ENCODE results near the gene FDXACB1. TPM values are rescaled to one million over a fixed set of nuclear protein-coding genes. Genes with fewer than 3 reads are reported as not detected.

Gene FDXACB1
- total RNA-seq, 2 donors from 2014 or later: 4.9 to 5.1 TPM

DNA sequence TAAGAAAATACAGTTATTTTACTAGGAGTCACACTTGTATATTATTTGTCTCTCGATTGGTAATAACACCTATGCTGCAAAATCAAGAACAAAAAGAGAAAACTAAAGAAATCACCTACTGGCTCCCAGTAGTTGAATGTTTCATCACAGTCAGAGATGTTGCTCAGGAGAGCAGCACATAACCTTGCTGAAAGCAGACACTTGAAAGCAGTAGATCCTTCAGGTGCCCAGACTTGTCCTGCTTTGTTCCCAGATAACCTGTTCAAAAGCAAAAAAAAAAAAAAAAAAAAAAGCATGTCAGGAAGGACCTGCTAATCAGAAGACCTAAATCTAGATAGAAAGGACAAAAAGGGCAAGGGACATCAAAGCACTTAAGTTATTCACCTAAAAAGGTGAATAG lies 8.9 kb downstream of the FDXACB1 start:
- DNase-seq (ENCODE audit: low spot score in 2 of 2) (no peak), ATAC-seq (no peak)
- Mint-ChIP-seq H3K27ac (peak overlapping the region in 1 of 2 donors; percentile 93), H3K9me3 (no peaks in the 10 kb centered on the region), H3K36me3 (peaks cover 10 to 34% of the 10 kb centered on the region in 2 donors)

- Mint-ChIP-seq H3K9me3 (no peaks in the 10 kb centered on the region), H3K27ac (no peak overlapping the region), H3K36me3 (peaks cover 6 to 18% of the 10 kb centered on the region in 2 donors)
- DNase-seq (ENCODE audit: low spot score in 2 of 2) (no peak), ATAC-seq (no peak)
Measured at GRCh38 chr11:111860257-111860656, 18.7 kb downstream of the FDXACB1 start.

DNA sequence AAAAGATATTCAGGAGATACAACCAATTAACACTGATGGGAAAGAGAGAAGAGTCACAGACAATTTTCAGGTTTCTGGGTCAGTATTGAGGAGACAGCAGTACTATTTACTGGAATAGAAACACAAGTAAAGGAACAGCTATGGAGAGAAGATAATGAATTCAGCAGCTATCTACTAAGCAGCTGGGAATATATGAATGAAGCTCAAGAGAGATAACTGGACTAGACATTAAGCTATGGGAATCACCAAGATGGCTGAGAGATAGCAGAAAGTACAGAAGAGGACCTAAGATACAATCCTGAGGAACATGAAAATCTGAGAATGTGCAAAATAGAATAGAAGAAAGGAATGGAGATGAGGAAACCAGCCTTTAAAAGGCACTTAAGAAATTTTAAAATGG lies 23.5 kb downstream of the FDXACB1 start:
- DNase-seq (ENCODE audit: low spot score in 2 of 2): no peak
- ATAC-seq: no peak
- no peaks in the 10 kb centered on the region for H3K9me3 Mint-ChIP-seq
- H3K27ac Mint-ChIP-seq: peak overlapping the region in 1 of 2 donors; percentile 27
- peaks cover 14% of the 10 kb centered on the region in 2 donors for H3K36me3 Mint-ChIP-seq

GRCh38 chr11:111852103-111852502 lies 26.9 kb downstream of the FDXACB1 start:
- Mint-ChIP-seq H3K9me3 (no peaks in the 10 kb centered on the region), H3K36me3 (peaks cover 9% of the 10 kb centered on the region in 2 donors), H3K27ac (no peak overlapping the region)
- no peak for ATAC-seq
- no peak for DNase-seq (ENCODE audit: low spot score in 2 of 2)

DNA sequence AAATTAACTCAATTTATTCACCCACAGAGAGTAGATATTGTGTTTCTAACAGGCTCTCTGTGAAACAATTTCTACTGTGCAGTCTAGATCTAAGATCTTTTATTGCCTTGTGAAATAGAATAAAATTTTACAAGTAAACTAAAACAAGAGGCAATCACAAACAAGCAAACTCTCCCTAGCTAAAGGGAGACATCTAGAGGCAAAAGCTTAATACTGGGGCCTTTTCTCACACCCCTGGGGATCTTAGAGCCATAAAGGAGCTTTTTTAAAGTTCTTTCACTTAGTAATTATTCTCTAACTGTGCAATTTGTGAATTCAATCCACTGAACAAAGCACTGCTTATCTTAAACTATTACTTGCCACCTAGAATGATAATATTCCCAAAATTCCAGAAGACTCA lies 27.3 kb downstream of the FDXACB1 start:
- peaks cover 9% of the 10 kb centered on the region in 2 donors for H3K36me3 Mint-ChIP-seq

GRCh38 chr11:111851067-111851466 lies 27.9 kb downstream of the FDXACB1 start:
- Mint-ChIP-seq H3K27ac (no peak overlapping the region), H3K9me3 (no peaks in the 10 kb centered on the region), H3K36me3 (peaks cover 9% of the 10 kb centered on the region in 2 donors)
- ATAC-seq (no peak), DNase-seq (ENCODE audit: low spot score in 2 of 2) (no peak)

More for the DNA sequence above, 27.3 kb downstream of the FDXACB1 start:
- ATAC-seq: no peak
- no peak for DNase-seq (ENCODE audit: low spot score in 2 of 2)
- Mint-ChIP-seq H3K27ac (no peak overlapping the region), H3K9me3 (no peaks in the 10 kb centered on the region)

GRCh38 chr11:111849631-111850030 lies 29.3 kb downstream of the FDXACB1 start:
- Mint-ChIP-seq H3K9me3 (no peaks in the 10 kb centered on the region), H3K36me3 (peaks cover 2 to 9% of the 10 kb centered on the region in 2 donors), H3K27ac (no peak overlapping the region)
- DNase-seq (ENCODE audit: low spot score in 2 of 2): no peak
- no peak for ATAC-seq

DNA sequence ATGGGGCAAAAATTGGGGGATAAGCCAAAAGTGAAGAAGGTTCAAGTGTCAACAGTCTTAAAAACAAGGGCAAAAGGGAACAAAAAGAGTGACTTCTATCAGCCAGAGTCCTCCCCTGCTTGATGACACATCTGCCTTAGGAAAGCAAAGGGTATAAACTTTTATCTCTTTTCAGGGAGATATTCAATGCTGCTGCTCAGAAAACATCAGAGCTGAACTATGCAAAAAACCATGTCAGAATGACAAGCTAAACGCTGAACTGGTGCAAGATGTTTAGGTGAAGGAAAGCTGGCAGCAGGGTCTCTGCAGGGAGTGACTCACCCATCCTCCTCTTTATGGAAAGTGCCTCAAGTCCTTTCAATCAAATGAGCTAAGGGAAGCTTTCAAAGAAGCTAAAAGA lies 32.3 kb downstream of the FDXACB1 start:
- Mint-ChIP-seq H3K9me3 (no peaks in the 10 kb centered on the region), H3K36me3 (no peaks in the 10 kb centered on the region), H3K27ac (no peak overlapping the region)
- ATAC-seq: no peak
- no peak for DNase-seq (ENCODE audit: low spot score in 2 of 2)

- H3K9me3 Mint-ChIP-seq: no peaks in the 10 kb centered on the region
- DNase-seq (ENCODE audit: low spot score in 2 of 2) (no peak), ATAC-seq (no peak)
- no peak overlapping the region for H3K27ac Mint-ChIP-seq
- no peaks in the 10 kb centered on the region for H3K36me3 Mint-ChIP-seq
Measured at GRCh38 chr11:111846063-111846462, 32.9 kb downstream of the FDXACB1 start.

DNA sequence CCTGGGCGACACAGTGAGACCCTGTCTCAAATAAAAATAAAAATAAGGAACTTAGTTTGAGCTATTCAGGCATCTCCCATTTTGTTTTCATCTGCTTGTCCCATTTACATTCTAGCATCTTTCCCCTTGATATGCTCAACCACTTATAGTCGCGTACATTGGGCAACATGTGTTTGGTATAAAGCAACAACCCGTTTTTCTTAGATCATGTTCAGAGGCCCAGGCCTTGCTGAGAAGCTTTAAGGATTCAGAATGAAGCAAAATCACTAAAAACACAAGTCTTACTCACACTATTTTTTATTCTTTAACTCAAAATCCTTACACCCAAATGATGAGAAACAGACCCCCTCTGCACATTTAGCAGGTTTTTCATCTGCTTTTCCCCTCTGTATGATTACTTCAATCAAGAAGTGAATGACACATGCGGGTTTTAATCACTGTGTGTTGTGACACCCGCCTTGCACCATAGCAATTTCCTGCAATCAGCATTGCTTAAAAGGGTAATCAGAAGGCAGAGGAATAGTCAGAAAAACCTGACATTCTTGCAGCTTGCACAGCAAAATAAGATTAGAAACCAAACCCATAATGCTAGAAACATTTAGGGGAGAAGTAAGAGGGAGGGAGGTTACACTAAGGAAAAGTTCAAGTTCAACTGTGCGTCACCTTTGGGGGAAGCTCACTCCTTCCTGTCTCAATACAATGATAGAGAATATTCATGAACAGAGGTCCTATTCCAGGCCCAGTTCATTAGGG lies 33.5 kb downstream of the FDXACB1 start:
- DNase-seq (ENCODE audit: low spot score in 2 of 2): no peak
- H3K27ac Mint-ChIP-seq: no peak overlapping the region
- no peaks in the 10 kb centered on the region for H3K9me3 Mint-ChIP-seq
- H3K36me3 Mint-ChIP-seq: no peaks in the 10 kb centered on the region
- ATAC-seq: no peak

GRCh38 chr11:111843661-111844060 lies 35.3 kb downstream of the FDXACB1 start:
- H3K36me3 Mint-ChIP-seq: no peaks in the 10 kb centered on the region
- no peak for DNase-seq (ENCODE audit: low spot score in 2 of 2)
- H3K27ac Mint-ChIP-seq: no peak overlapping the region
- no peaks in the 10 kb centered on the region for H3K9me3 Mint-ChIP-seq
- ATAC-seq: no peak

DNA sequence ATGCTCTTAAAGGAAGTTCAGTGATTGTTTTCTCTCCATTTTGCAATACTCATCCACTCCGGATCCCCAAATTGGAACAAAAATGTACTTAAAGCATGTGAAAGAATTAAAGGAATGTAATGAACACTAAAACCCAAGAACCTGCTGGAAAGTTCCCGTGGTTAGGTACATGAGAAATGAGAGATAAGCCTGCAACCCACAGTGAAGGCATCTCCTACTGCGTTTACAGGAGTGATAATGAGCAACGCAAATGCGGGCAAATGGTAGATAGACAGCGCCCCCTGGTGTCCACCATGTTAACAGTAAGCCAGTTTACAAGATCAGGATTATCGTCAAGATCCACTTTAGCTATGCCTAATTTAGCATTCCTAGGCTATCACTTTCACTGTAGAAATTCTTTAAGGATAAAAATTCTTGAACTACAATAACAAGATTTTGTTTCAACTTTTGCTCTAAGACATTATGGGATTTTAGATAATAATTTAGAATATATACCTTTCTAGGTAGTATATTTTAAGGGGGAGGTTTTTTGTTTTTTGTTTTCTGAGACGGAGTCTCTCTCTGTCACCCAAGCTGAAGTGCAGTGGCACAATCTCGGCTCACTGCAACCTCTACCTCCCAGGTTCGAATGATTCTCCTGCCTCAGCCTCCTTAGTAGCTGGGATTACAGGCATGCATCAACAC lies 37.5 kb downstream of the FDXACB1 start:
- Mint-ChIP-seq H3K27ac (no peak overlapping the region), H3K36me3 (no peaks in the 10 kb centered on the region), H3K9me3 (no peaks in the 10 kb centered on the region)
- DNase-seq (ENCODE audit: low spot score in 2 of 2) (peak; percentile 66 to 85), ATAC-seq (peak; percentile 89 to 92)

DNA sequence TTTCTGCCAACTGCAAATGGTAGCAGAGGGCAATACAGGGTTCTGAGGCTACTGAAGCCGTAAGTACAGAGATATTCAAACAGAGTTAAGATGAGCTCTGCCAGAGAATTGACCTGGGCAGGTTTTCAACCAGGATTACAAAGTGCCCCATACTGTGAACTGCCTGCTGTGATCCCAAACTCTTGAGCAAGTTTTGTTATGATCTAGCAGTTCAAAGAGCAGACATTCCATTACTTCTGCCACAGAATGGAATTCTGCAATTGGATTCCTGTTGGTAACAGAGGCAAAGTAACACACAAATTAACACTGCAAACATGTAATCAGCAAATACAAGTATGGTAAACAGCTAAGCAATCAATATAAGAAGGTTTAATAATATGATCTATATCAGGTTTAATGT lies 38.8 kb downstream of the FDXACB1 start:
- Mint-ChIP-seq H3K9me3 (no peaks in the 10 kb centered on the region), H3K27ac (no peak overlapping the region), H3K36me3 (peaks cover 0 to 6% of the 10 kb centered on the region in 2 donors)

GRCh38 chr11:111838054-111838453 lies 40.9 kb downstream of the FDXACB1 start:
- peaks cover 0 to 6% of the 10 kb centered on the region in 2 donors for H3K36me3 Mint-ChIP-seq
- no peaks in the 10 kb centered on the region for H3K9me3 Mint-ChIP-seq
- no peak for DNase-seq (ENCODE audit: low spot score in 2 of 2)
- no peak for ATAC-seq
- H3K27ac Mint-ChIP-seq: no peak overlapping the region

More for the DNA sequence above, 38.8 kb downstream of the FDXACB1 start:
- DNase-seq (ENCODE audit: low spot score in 2 of 2) (no peak), ATAC-seq (no peak)

GRCh38 chr11:111837366-111837891 lies 41.5 kb downstream of the FDXACB1 start:
- no peak overlapping the region for H3K27ac Mint-ChIP-seq
- ATAC-seq: no peak

GRCh38 chr11:111836721-111837120 lies 42.2 kb downstream of the FDXACB1 start:
- peak; percentile 24 to 71 for ATAC-seq

More at GRCh38 chr11:111837366-111837891, 41.5 kb downstream of the FDXACB1 start:
- Mint-ChIP-seq H3K9me3 (no peaks in the 10 kb centered on the region), H3K36me3 (peaks cover 0 to 6% of the 10 kb centered on the region in 2 donors)
- no peak for DNase-seq (ENCODE audit: low spot score in 2 of 2)

GRCh38 chr11:111836162-111836561 lies 42.8 kb downstream of the FDXACB1 start:
- no peak for DNase-seq (ENCODE audit: low spot score in 2 of 2)
- Mint-ChIP-seq H3K9me3 (no peaks in the 10 kb centered on the region), H3K36me3 (peaks cover 0 to 6% of the 10 kb centered on the region in 2 donors), H3K27ac (no peak overlapping the region)
- ATAC-seq: no peak

More at GRCh38 chr11:111836721-111837120, 42.2 kb downstream of the FDXACB1 start:
- Mint-ChIP-seq H3K9me3 (no peaks in the 10 kb centered on the region), H3K36me3 (peaks cover 0 to 6% of the 10 kb centered on the region in 2 donors), H3K27ac (no peak overlapping the region)
- no peak for DNase-seq (ENCODE audit: low spot score in 2 of 2)

All from activated naive CD4-positive, alpha-beta T cell treated with anti-CD3 and anti-CD28 coated beads, Interleukin-2, amount 50 U/mL, for 72 hours (primary cell).